Astrocyte of the hippocampus (primary cell): ENCODE measurements around the gene GOLGA6L10.
"Not testable (repeated sequence)": the region's sequence is repeated elsewhere in the genome, so short reads cannot be mapped to it uniquely, and the experiment has no call there.

Source experiments
- DNase-seq: peaks from one replicate; pipeline ENCODE4 v3.0.0; 2011; ENCODE audit warnings: low read depth, low spot score

Gene GOLGA6L10, protein sequence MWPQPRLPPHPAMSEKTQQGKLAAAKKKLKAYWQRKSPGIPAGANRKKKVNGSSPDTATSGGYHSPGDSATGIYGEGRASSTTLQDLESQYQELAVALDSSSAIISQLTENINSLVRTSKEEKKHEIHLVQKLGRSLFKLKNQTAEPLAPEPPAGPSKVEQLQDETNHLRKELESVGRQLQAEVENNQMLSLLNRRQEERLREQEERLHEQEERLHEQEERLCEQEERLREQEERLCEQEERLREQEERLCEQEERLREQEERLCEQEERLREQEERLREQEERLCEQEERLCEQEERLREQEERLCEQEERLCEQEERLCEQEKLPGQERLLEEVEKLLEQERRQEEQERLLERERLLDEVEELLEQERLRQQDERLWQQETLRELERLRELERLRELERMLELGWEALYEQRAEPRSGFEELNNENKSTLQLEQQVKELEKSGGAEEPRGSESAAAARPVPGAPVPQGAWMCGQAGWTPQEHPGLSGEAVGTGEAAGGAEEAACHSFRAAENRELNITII

DNA sequence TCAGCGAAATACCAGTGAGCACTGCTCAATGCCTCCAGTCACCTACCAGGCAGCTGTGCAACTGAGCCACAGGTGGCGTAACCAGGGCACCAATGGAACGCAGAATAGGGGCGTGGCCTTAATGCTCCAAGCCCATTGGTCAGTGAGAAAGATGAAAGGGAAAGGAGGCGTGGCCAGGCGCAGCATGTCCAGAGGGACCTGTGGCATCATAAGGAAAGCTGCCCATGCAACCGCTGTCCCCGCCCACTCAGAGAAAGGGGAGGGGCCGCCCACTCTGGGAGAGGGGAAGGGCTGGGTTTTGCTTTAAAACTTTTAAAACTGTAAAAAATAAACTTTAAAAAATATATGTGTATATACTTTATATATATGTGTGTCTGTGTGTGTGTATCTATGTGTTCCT lies at the start of gene GOLGA6L10:
Gene GOLGA6L10, minus strand, starts transcription at position 101 of the 400 bp plus-strand sequence. Its CDS starts 100 bp downstream, at position 1.
- DNase-seq, result not testable (repeated sequence)

DNA sequence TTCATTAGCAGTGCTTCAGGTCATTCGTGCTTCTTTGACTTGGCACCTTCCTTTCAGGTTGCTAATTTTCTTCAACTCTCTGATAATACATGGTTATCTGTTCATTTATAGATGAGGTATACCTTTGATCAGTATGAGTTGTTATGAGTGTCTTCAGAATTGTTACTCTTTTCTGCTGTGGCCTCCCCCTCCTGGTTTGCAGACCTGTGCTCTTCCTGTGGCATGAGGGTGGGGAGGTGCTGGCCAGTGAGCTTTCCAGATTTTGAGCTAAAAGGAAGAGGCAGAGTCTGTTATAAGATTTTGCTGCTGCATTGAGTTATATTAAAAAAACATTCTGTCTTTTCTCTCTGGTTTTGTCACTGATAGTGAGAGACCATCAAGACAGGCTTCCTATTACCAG lies 49.5 kb upstream of the GOLGA6L10 start:
- DNase-seq, result no peak

GRCh38 chr15:82397817-82398216 lies 48.5 kb upstream of the GOLGA6L10 start:
- DNase-seq, result no peak

GRCh38 chr15:82395788-82396187 lies 46.5 kb upstream of the GOLGA6L10 start:
- DNase-seq, result not testable (repeated sequence)

DNA sequence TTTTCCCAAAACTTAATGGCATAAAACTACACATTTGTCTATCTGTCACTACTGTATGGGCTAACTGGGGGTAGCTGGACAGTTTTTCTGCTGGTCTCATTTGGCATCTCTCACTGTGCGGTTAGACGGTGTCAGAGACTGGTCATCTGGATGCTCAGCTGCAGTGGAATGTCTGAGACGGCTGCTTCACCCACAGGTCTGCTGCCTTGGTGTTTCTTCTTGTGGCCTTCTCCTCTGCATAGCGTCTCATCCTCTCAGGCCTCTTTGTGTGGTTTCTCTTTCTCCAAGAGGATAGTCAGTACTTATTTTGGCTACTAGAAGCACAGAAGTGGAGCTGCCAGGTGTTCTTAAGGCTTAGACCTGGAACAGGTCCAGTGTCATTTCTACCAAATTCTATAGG lies 44.4 kb upstream of the GOLGA6L10 start:
- DNase-seq, result peak; percentile 67

- not testable (repeated sequence) for DNase-seq
These were observed 42.8 kb upstream of the GOLGA6L10 start for GRCh38 chr15:82392077-82392476.

GRCh38 chr15:82390152-82390551 lies 40.9 kb upstream of the GOLGA6L10 start:
- not testable (repeated sequence) for DNase-seq

GRCh38 chr15:82387209-82387608 lies 37.9 kb upstream of the GOLGA6L10 start:
- DNase-seq, result not testable (repeated sequence)

DNA sequence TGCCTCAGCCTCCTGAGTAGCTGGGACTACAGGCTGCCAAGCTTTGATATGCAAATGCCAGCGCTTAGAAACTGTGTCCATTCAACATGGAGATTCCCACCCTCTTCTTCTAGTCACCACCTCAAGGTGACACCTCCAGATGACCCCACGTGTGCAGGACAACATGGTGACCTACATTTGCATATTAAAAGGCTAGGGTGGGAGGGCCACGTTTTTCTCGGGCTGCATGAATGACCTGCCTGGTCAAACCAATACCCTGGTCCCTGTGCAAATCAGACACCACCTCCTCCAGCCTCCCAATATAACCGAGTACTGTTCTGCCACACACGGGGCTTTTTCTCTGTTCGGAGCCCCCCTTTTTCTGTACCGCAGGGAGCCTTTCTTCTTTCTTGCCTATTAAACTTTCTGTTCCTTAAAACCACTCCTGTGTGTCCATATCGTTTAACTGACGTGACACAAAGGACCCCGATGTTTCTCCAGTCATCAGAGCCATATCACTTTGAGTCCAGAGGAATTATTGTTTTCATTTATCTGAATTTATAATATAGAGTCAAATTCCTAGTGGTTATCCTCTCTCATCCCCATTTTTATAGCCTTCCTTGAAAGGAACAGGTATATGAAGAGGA lies 32.2 kb upstream of the GOLGA6L10 start:
- DNase-seq, result not testable (repeated sequence)

DNA sequence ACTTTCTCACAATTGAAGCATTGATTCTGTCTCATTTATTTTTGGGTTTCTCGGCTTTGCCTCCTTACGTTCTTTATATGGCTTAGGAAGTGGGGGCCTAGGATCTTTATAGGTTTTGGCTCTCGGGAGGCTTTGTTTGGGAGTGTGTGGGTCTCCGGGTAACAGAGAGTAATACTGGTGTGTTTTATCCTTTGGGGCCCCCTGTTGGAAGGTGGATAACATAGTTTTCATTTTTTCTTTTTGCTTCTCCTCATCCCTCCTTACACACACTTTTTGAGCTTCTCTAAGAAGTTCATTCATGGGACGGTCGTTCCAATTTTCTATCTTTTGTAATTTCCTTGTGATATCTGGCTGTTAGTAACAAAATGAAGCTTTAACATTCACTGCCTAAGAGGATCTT lies 30.3 kb upstream of the GOLGA6L10 start:
- DNase-seq, result not testable (repeated sequence)

DNA sequence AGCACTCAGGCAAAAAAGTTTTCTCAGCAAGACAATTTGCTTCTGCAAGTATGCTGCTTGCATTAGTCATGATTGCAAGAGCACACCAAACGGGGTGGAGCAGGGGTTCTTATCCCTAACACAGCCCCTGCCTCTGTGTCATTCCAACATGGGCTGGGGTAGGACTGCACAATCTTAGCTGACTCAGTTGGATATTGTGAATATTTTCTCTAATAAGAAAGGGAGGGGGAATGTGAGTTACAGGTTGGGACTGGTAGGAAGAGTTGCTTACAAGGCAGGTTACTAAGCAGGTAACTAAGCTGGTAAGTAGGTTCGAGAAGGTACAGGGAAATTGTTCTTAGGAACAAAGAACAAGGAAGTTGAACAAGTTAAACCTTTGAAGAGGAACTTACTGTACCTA lies 24.4 kb upstream of the GOLGA6L10 start:
- peak; percentile 4 for DNase-seq

GRCh38 chr15:82371656-82372055 lies 22.4 kb upstream of the GOLGA6L10 start:
- DNase-seq, result no peak

- DNase-seq, result not testable (repeated sequence)
These were observed 18.5 kb upstream of the GOLGA6L10 start for GRCh38 chr15:82367790-82368189.

DNA sequence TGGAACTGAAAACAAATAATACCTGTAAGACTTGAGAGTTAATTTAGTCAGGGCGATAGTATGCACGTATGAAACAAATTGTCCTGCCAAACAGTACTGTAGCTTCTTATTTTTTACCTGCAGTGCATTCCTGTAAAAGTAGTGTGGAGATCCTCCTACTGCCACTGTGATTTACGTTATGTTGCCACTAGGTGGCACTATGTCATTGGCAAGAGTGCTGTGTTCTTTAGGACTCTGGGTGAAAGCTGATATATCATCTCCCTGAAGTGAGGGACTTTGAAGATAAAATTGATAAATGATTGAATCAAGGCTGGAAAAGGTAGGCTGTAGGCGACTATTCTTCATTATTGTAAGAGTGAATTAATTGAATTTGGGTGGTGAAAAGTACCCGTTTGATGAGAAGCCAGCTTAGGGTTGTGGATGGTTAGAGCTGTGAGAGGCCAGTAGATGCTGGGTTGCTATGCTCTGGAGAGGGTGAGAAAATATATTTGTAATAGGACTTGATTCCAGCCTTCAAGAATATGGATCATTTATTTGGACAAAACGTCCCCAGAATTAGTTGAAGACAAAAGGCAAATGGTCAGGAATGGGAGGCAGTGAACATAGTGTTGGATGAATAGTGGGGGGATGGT lies 16.5 kb upstream of the GOLGA6L10 start:
- not testable (repeated sequence) for DNase-seq

GRCh38 chr15:82364548-82364947 lies 15.3 kb upstream of the GOLGA6L10 start:
- DNase-seq, result not testable (repeated sequence)

DNA sequence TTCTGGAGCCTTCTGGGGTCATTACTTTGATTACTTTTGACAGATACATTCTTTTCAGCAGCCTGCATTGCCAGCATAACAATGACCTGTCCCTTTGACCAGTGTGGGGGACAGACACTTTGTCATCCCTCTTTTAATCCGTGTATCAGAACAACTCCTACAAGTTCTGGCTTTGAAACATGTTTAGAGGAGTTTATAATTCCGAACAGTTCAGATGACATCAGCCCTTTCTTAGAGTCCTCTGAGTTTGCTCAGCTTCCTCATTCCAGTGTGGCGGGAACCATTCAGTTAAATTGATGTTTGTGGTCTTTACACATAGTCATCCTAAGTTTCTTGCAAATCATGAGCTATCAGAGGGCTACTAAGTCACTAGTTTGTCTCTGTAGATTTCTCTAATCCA lies 13.5 kb upstream of the GOLGA6L10 start:
- DNase-seq, result not testable (repeated sequence)

DNA sequence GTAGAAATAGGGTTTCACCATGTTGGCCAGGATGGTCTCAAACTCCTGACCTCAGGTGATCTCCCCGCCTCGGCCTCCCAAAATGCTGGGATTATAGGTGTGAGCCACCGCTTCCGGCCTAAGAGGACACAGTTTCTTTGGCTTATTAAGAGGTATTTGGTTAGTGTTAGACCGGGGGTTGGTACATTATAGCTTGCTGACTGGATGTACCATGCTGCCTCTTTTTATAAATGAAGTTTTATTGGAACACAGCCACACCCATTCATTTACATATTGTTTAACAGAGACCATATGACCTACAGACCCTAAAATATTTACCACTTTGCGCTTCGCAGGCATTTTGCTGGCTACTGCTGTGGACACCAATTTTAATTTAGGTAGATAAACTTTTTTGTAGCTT lies 11.3 kb upstream of the GOLGA6L10 start:
- not testable (repeated sequence) for DNase-seq

DNA sequence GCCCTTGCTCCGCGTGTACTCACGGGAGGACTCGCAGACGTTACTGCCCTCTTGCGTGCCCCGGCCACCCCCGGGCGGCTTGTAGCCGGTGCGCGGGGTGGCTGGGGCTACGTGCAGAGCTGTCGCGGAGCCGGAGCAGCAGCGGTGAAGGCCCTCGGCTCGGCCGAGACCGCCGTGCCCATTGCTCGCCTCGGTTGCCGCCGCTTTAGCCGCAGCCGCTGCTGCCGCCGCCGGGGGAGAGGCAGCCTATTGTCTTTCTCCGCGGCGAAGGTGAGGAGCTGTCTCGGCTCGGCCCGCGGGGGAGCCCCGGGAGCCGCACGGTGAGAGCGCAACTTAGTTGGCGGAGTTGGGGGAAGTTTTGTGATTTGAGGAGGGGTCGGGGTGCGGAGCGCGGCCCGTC lies 5.8 kb upstream of the GOLGA6L10 start:
- DNase-seq, result not testable (repeated sequence)

DNA sequence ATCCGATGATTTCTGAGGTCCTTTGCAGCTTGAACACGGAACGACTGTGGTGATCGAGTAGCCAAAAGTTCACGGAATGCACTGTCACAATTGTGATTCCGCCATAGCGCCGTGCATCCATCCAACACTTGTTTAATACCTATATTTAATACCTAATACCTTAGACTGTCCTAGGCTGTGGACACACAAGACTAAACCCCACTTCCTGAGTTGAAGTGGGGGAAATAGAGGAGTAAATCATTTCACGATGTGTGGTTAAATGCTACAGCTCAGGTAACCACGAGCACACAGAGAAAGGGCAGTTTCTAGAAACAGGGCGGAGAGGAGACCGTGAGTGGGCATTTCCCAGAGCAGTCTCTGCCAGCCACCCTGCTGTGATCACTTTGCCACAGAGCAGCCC lies 5.3 kb upstream of the GOLGA6L10 start:
- not testable (repeated sequence) for DNase-seq

- not testable (repeated sequence) for DNase-seq
These were observed 1.6 kb downstream of the GOLGA6L10 start for GRCh38 chr15:82347645-82348044.

- not testable (repeated sequence) for DNase-seq
These were observed 4.1 kb downstream of the GOLGA6L10 start for GRCh38 chr15:82345176-82345575.

- not testable (repeated sequence) for DNase-seq
These were observed 4.9 kb downstream of the GOLGA6L10 start for GRCh38 chr15:82344421-82344820.
